Body of pancreas (tissue), 4 donors: Measurements from ENCODE around the gene PACRG.

Source experiments
- CTCF ChIP-seq, 7 experiments: fragments of 450-650 bp in 4 of 7; fragments of 200-600 bp in 3 of 7; sonication (generic) in 3 of 7; IDR thresholded peaks; one replicate each; pipeline ENCODE4 v1.5.1; 2016 to 2019; ENCODE audit warnings: antibody characterized with exemption in 7 of 7
- POLR2A ChIP-seq, 3 donors: fragments of 450-650 bp; IDR thresholded peaks; one replicate each; pipeline ENCODE4 v1.6.1; 2016; ENCODE audit warnings: antibody characterized with exemption in 3 of 3, mild to moderate bottlenecking in 2 of 3

DNA sequence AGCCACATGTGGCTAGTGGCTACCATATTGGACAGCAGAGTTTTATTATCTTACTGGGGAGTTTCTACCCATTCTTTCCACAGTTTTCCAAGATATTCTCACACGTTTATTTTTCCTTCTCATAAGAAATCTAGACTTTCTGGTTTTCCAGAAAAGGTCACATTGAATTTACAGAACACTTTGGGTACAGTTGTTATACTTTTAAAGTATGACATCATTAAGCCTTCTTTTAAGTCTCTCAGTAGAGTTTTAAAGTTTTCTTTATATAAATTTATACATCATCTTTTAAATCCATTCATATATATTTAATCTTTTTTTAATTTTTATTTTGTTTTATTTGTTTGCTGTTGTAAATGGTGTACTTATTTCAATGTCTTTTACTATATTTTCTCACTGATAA lies 486.5 kb downstream of the PACRG start:
- no peak for TF ChIP-seq CTCF (IDR thresholded peaks at IDR 0.05)
- TF ChIP-seq POLR2A (IDR thresholded peaks at IDR 0.05), result no peak
